Measurements from ENCODE around the gene APOM. TPM values are rescaled to one million over a fixed set of nuclear protein-coding genes. Genes with fewer than 3 reads are reported as not detected.

APOM gene
- total and polyA plus RNA-seq, 2 of the 4 experiments (the other 2 are of a cell fraction) = 1.4 to 3.8 TPM

GRCh38 chr6:31639449-31639861 lies 16.2 kb upstream of the APOM start:
- no peaks in the 10 kb centered on the region for H3K9me1 ChIP-seq (ENCODE audit: insufficient read depth, low read length)
- H3K9ac ChIP-seq (ENCODE audit: low read depth, low read length) = no peak overlapping the region
- H3K4me1 ChIP-seq (ENCODE audit: control insufficient read depth, insufficient read depth, low read length) = no peaks in the 10 kb centered on the region; the same call in 1 of the 2 replicates
- no peak overlapping the region for H2BK15ac ChIP-seq (ENCODE audit: low read depth, low read length)
- H2BK20ac ChIP-seq (ENCODE audit: low read depth, low read length) = no peak overlapping the region
- no peak overlapping the region for H3K23ac ChIP-seq (ENCODE audit: low read depth, low read length)
- peak; percentile 55 for ATAC-seq (ENCODE audit: low read depth)
- no peak overlapping the region for H3K56ac ChIP-seq (ENCODE audit: extremely low read depth, insufficient read depth, low read length)
- peak overlapping the region; percentile 3 for H2BK5ac ChIP-seq (ENCODE audit: low read depth, low read length, poor library complexity, severe bottlenecking)
- dilution Hi-C loops (cut with HindIII; ENCODE audit: low sequenced_read_pairs, unreplicated experiment) = no loop called here
- no peak overlapping the region for H4K5ac ChIP-seq (ENCODE audit: low read depth, low read length)
- H3K4me3 ChIP-seq (ENCODE audit: insufficient read depth, low read depth, low read length) = no peak overlapping the region
- no TSS peak for BruUV-seq (replicated peaks)
- intact Hi-C loops (cut with micrococcal nuclease) = no loop called here
- peaks cover 81% of the 10 kb centered on the region for H3K36me3 ChIP-seq (ENCODE audit: control insufficient read depth, insufficient read depth, low read length)
- no peak overlapping the region for H4K8ac ChIP-seq (ENCODE audit: low read depth in 2 of 2, low read length in 2 of 2)
- no CpG with 5 or more reads among the region's 10 CpGs for WGBS, 2 experiments (ENCODE audit: extremely low coverage in 2 of 2, insufficient read length in 1 of 2)
- DNase-seq = peak; percentile 56
- H3K79me1 ChIP-seq (ENCODE audit: low read depth in 1 of 2, low read length in 2 of 2) = peaks cover 15 to 18% of the 10 kb centered on the region in 2 experiments
- peaks cover 14% of the 10 kb centered on the region for H4K20me1 ChIP-seq (ENCODE audit: insufficient read depth, low read length)
- TF ChIP-seq POLR2A (IDR thresholded peaks at IDR 0.05; ENCODE audit: low read depth, low read length) (0 out of 2 replicates have a peak, but pooled peaks have one; percentile 9), RAD21 (IDR thresholded peaks at IDR 0.05; ENCODE audit: low read length) (no peak)
- peak overlapping the region; percentile 28 for H2AFZ ChIP-seq (replicated peaks; ENCODE audit: low read length, poor library complexity)
- no peak overlapping the region for H2AK5ac ChIP-seq (ENCODE audit: low read depth, low read length)
- in situ Hi-C loops (cut with MboI; ENCODE audit: low sequenced_read_pairs) = no loop called here
- no peak overlapping the region for H3K4ac ChIP-seq (ENCODE audit: low read depth, low read length)
- no peak overlapping the region; the same call in 1 of the 2 replicates for H3K27ac ChIP-seq (ENCODE audit: insufficient read depth, low read length)
- POLR2A ChIA-PET (ENCODE audit: unreplicated experiment) = interaction anchor here (0.7 to 1.3 kb wide), 2 partner anchors 21 to 69 kb away, joined by 3 to 5 read pairs; partner anchors contain the start of gene C6orf47
- H2BK120ac ChIP-seq (ENCODE audit: low read depth, low read length) = no peak overlapping the region
- no peak overlapping the region for H3K14ac ChIP-seq (replicated peaks; ENCODE audit: low read depth, low read length)
- no peak overlapping the region for H3K4me2 ChIP-seq (ENCODE audit: low read depth, low read length)
- no peaks in the 10 kb centered on the region for H3K9me3 ChIP-seq (ENCODE audit: control insufficient read depth, insufficient read depth, low read length)
- H3K18ac ChIP-seq (ENCODE audit: low read depth, low read length) = no peak overlapping the region
- CTCF ChIA-PET = no interaction called here
- H4K91ac ChIP-seq (ENCODE audit: insufficient read depth, low read depth, low read length) = no peak overlapping the region
- peak overlapping the region; percentile 71 for H2AK9ac ChIP-seq (replicated peaks; ENCODE audit: low read depth, low read length, poor library complexity)
- no peaks in the 10 kb centered on the region for H3K27me3 ChIP-seq (ENCODE audit: control insufficient read depth, insufficient read depth, low read length)

Data from IMR-90 (cell line).